ENCODE measurements around the gene NACA.
A peak's percentile ranks its signal among the peaks of the same experiment; 100 is the strongest.
"Not testable (repeated sequence)": the region's sequence is repeated elsewhere in the genome, so short reads cannot be mapped to it uniquely, and the experiment has no call there.

NACA gene

DNA sequence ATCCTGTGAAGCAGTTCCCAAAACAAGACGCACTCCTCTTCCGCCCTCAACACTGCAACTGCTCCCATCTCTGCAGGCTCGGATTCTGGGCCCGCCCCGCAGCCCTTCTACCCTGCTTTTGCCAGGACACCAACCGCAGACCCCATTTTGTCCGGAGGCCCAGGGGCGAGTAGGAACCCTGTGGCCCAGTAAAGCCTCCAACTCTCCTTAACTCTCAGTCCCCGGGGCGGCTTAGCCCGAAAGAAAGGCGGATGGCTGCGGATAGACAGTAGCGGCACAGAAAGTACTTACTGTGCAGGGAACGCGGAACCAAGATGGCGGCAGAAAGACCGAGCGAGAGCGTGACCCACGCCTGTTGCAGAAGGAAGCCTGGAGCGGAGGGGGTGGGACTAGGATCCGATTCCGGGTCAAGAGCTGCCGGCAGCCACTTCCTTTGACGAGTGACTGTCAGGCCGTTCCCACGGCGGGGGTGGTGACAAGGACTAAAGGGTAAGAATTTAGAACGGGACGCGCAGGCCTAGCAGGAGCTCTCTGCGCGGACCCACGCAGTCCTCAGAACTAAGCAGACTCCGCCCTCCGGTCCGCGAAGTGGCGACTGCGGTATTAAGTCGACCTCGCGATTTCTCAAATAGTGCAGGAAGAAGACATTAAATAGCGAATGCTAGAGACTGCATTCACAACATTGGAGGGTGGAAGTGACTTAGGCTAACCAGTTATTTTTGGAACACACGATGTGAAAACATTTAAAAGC, at the start of gene NACA:
TSS of gene NACA (minus strand) at position 328 of the 751 bp plus-strand sequence. CDS start 778 bp downstream, outside the sequence.
- DNase-seq, result peak; percentile 98

DNA sequence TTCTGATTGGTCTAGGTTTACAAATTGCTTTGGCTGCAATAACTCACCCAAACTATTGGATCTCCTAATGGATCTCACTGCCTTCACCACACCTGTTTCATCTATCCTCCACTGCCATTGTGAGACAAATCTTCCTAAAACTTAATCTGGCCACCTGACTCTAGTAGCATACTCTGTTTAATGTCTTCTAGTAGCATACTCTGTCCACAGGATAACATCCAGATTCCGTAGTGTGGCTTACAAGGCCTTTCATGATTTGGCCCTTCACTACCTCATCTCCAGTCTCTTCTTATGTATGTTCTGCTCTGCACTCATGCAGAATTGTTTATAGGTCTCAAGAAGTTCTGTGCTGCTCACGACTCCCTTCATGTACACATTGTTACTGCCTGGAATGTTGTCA, 48.0 kb upstream of the NACA start:
- DNase-seq, result no peak

DNA sequence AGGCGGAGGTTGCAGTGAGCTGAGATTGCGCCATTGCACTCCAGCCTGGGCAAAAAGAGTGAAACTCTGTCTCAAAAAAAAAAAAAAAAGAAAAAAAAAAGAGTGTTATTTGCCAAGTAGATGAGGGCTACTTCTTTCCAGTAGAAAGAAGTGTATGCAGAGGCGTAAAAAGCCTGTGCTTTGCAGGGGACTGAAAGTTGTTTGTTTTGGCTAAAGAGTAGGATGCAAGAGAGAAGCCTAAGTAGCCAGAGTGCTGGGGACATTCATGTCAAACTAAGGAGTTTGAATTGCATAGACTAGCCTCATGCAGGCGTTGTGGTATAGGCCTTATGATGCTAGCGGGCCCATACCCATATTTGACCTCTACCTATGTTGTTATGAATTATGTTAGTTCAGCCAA, 47.5 kb upstream of the NACA start:
- DNase-seq, result no peak

DNA sequence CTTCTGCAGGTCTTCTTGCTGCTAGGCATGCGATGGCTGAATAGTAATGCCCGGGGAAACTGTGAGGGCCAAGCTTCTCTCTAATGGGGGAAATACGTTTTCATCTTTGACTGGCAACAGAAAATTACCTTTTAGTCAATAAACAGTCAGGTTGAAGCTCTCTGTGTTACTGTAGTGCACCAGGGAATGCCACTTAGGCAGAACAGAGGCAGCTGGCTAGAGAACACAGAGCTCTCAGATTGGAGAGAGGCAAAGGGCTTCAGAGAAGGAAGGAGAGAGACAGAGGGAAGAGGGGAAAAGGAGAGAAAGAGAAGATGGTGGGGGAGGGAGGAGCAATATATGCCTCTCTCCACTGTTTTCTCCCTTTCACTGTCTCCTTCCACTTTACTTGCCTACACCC, 44.8 kb upstream of the NACA start:
- no peak for DNase-seq

DNA sequence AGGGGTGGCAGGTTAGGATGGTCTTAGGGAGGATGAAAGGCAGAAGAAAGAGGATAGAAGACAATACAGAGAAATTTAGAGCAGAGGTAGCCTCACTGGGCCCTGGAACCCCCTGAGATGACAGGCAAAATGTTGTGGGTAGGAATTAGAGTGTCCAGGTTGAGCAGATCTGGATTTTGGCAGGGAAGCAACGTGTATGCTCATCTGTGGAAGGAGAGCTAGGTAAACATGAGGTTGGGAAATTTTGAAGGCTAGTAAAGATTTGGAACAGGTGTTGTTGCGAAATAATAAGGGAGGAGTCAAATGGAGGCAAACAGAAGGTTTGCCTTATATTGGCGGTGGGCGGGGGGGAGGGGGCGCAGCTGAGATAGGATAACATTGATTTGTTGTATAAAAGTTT, 43.3 kb upstream of the NACA start:
- DNase-seq, result no peak

DNA sequence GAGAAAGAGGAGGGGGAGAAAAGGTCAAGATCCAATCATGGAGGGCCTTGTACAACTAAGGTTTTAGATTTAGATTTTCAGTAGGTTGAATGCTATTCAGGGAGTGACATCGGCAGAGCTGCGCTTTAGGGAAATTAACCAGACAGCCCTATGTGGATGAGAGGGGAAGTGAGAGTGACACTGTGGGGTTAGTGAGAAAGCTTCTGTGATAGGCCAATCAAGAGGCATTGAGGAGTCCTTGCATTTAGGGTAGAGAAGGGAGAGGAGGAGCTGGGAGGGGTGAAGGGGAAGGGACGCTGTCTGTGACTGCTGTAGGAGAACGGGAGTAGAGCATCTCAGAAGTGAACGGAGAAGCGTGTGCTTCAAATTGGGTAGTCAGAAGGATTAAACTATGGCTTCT, 41.4 kb upstream of the NACA start:
- no peak for DNase-seq

DNA sequence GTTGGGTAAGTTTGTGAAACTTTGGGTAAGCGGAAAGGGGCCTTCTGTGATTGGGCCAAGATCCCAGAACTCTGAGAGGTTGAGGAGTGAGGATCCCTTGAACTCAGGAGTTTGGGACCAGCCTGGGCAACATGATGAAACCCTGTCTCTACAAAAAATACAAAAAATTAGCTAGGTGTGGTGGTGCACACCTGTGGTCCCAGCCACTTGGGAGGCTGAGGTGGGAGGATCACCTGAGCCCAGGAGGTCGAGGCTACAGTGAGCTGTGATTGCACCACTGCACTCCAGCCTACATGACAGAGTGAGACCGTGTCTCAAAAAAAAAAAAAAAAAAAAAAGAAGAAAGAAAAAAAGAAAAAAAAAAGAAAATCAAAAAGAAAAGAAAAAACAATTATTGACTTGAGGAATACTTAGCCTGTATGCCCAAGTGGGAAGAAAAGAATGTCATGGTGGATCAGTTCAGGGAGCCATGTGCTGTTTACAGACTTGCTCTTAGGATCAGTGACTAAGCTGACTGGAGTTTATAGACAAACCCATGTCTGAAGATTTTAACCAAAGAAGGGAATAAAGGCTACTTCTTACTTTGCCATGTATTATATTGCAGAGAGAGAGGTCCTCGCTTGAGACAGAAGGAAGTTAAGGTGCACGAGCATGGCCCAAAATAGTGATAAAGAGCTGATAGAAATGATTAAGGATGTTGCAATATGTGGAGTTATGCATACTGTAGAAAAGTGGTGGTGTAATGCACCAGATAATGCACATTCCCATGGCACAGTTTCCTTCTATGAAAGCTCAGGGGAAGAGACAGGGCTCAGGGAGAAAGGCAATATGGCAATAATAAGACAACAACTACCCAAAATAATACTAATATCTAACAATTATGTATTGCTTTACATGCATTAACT, 38.9 kb upstream of the NACA start:
- DNase-seq, result no peak

DNA sequence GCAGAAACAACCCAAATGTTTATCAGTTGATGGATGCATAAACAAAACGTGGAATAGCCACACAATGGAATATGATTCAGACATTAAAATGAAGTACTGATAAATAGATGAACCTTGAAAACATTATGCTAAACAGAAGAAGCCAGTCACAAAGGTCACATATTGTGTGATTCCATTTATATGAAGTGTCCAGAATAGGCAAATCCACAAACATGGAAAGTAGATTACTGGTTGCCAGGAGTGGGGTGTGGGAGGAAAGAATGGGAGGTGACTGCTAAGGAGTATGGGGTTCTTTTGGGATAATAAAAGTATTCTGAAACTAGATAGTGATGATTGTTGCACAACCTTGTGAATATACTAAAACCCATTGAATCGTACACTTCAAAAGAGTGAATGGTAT, 36.7 kb upstream of the NACA start:
- no peak for DNase-seq

DNA sequence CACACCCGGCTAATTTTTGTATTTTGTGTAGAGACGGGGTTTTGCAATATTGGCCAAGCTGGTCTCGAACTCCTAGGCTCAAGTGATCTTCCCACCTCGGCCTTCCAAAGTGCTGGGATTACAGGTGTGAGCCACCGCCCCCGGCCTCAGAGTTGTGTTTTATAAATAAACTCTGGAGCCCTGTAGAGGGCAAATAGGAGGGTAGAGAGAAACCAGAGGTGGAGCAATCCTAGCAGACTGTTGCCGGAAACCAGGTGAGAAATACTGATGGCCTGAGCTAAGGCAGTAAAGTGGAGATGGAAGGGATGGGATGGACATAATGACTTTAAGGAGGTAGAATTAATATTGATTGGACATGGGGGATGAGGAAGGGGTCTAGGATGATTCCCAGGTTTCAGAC, 35.4 kb upstream of the NACA start:
- DNase-seq, result no peak

DNA sequence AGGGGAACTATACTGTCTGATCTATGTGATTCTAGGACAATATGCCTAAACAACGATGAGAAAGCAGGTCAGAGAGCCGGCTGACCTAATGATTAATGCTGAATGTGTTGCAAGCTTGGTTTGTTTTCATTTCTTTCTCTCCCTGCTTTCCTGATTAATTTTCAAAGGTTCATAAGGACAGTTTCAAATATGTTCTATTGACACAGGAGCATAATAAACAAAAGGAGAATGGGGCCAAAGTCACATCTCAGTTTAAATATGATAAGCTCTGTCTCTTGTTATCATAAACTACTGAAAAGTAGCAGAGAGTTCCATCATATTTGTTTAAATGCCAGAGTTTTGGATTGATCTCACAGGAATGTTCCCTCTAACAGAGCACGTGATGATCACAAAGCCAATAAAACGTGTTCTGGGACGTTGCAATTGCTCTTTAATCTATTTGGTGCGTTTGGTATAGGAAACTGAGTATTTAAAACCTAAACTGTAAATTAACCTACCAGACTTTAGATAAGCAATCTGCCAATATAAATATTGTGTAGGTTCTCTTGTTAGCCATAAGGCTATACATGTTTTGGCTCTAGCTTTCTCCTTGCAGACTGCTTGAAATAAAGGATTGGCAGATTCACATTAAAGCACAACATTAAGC, 34.3 kb upstream of the NACA start:
- DNase-seq, result no peak

DNA sequence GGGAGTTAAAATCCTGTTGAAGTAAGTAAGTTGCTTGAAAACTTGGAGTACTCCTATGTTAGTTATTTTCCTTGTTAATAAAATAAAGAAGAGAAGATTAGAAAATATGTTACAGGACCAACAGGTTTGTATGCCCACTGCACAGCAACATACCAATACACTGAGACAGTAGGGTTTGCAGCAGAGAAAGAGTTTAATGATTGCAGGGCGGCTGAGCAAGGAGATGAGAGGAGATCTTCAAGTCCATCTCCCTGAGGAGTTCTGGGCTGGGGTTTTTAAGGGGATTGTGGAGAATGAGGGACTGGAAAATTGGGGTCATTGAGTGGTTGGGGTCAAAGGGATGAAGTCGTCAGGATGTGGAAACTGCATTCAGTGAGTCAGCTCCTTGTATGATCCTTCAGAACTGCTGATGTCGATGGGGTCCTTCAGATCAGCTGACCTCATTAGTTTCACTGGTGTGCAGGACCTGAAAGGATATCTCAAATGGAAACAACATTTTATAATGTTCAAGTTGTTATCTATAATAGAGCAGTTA, 33.7 kb upstream of the NACA start:
- no peak for DNase-seq

DNA sequence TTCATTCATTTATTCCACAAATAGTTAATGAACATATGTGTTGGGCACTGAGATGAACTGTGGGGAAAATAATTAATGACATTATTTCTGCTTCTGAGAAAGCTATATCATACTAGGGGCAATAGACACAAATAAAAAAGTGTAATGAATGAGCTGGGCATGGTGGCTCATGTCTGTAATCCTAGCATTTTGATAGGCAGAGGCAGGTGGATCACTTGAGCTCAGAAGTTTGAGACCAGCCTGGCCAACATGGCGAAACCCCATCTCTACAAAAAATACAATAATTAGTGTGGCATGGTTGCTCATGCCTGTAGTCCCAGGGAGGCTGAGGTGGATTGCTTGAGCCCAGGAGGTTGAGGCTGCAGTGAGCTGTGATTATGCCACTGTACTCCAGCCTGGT, 32.9 kb upstream of the NACA start:
- DNase-seq, result not testable (repeated sequence)

DNA sequence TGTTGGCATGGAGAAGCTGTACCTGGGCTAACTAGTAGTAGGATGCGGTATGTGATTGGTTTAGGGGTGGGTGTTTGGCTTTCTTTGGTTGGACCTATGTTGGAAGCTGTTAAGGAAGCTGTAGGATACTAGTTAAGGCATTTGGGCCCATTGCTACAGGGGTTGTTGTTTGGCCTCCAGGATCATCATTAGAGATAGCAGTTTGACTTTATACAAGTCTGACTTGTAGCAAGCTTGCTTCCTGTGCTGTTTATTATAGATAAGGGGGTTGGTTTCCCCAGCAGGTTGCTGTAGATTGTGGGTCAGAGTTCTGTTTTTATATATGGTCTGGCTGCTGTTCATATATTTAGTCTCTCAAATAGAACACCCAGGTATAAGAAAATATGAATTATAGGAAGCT, 28.5 kb upstream of the NACA start:
- no peak for DNase-seq

DNA sequence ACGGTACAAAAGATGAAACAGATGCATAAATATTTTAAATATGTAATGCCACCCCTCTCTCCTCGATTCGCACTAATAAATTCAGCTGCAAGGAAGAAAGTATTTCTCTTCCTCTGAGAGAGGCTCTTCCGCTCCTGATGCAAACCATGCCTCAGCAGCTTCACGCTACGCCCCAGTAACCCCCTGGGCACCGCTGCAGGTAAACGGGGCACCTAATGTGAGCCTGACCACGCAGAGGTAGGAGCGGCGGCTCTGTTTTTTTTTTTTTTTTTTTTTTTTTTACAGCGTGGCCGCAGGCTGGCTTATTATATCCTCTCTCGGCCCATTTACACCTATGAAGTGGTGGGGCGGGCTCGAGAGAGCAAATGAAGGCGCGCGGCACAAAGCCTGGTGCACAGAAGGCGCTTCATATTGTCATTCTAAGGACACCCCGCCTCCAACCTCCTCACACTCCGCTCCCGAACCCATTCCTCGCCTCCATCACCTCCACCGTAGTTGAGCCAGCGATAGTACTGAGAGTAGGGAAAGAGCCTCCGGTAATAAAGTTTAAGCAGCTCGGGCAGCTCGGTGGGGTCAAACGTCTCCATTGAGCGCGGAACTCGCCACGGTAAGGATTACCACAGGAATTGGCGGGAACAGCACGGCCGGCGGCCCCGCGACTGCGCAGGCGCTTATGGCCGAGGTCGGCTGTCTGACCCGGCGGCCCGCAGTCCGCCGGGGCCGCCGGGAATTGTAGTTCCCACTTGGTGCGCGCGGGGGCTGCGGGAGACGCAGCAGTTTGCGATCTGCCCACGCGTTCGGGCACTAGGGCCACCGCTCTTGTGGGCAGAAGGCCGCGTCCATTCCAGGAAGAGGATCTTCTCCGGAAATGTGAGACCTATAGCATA, 26.9 kb upstream of the NACA start, which contains the start of gene PRIM1:
TSS of gene PRIM1 (minus strand) at position 612 of the 887 bp plus-strand sequence. CDS start at position 587, 25 bp downstream.
- peak; percentile 94 for DNase-seq

DNA sequence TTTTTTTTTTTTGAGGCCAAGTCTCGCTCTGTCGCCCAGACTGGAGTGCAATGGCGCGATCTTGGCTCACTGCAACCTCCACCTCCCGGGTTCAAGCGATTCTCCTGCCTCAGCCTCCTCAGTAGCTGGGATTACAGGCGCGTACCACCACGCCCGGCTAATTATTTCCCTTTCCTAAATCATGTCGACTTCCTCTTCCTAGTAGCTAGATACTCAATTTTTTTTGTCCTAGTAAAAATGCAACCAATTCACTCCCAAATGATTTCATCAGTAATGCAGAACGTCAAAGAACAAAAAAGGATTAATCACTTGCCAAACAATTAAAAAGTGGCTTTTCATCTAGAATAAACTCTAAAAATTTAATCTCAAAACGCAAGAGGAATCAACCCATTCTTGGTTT, 25.5 kb upstream of the NACA start:
- not testable (repeated sequence) for DNase-seq

DNA sequence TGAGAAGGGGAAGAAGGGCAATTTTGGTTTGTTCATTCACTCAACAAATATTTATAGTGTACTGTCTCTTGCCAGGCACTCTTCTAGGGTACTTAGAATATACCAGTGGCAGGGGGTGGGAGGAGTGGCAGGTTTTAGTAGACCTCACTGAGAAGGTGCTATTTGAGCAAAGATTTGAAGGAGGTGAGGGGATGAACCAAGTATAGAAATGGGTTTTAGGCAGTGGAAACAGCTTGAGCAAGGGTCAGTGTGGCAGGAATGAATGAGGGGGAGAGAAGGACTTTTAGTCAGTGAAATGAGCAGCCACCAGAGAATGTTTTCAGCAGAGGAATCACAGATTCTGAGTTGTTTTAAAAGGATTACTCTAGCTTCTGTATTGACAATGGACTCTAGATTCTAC, 24.8 kb upstream of the NACA start:
- no peak for DNase-seq

DNA sequence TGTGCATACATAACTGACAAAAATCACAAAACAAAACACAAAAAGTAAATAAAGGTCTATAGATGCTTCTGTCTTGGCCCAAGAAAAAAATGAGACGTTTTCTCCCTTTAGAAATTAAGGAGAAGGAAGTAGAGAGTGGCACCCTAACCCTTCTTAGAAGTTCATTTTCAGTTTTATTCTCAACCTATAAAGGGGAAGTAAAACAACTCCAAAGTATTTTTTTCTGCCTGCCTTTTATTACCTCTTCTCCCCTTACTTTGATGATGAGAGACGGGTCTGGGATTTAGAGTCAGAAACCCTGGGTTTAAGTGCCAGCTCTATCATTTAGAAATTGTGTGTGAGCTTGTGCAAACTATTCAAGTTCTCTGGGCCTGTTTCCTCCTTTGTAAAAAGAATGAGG, 24.3 kb upstream of the NACA start:
- DNase-seq, result no peak

DNA sequence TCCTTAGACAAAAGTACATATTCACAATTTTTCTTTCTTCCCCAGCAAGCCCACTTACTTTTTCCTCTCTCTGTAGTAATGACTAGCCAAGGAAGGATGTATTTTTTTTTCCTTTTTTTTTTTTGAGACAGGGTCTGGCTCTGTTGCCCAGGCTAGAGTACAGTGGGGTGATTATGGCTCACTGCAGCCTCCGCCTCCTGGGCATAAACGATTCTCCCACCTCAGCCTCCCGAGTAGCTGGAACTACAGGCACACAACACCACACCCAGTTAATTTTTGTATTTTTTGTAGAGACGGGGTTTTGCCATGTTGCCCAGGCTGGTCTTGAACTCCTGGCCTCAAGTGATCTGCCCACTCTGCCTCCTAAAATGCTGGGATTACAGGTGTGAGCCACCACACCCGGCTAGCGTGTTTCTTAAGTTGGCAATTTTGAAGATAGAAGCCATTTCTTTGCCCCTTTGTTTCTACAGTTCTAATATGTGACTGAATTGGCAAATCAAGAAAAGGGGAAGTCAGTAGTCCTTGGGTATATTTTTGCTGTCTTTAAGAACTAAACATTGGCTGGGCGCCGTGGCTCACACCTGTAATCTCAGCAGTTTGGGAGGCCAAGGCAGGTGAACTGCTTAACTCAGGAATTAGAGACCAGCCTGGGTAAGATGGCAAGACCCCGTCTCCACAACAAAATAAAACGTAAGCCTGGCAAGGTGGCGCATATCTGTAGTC, 3.2 kb upstream of the NACA start:
- DNase-seq, result no peak

DNA sequence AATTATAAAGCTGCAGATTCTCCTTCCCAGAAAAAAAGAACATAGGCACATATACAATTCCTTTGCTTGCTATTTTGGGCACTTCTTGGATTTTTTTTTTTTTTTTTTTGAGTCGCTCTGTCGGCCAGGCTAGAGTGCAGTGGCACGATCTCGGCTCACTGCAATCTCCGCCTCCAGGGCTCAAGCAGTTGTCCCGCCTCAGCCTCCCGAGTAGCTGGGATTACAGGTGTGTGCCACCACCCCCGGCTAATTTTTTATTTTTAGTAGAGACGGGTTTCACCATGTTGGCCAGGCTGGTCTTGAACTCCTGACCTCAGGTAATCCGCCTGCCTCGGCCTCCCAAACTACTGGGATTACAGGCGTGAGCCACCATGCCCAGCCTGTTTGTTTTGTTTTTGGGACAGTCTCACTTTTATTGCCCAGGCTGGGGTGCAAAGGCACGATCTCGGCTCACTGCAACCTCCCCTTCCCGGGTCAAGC, 1.1 kb upstream of the NACA start:
- DNase-seq, result not testable (repeated sequence)

DNA sequence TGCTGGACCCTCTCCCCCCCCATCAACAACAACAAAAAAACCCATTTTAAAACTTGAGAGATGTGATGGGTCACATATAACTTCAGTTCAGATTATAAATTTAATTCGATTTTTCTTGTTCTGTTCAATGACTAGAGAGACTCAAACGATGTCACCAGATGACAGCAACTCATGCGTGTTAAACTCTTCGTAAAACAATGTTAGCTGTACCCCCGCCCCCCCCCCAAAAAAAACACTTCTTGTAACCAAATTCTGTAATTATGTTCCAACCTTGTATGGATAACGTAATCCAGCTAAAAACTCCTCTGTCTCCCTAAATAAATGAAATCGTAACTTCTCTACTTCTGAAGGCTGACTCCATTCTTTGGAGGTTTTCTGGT, 614 bp upstream of the NACA start:
- no peak for DNase-seq

DNA sequence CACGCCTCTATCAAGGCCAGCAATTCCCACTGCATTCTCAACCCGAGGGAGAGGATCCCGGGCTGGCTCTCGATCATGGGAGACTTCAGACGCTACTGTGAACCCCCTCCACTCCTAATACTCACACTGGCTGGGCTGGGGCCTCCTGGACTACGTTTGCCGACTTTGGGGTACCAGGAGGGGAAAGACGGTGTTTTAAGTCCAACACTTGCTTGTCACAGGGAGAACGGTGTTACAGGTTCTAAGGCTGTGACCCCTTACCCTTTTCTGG, 463 bp downstream of the NACA start:
- DNase-seq, result no peak
